ENCODE data around the gene BBX. TPM values are rescaled to one million over a fixed set of nuclear protein-coding genes. Genes with fewer than 3 reads are reported as not detected.

BBX gene
- total and polyA plus RNA-seq, 2 of the 13 experiments (the other 11 are each of a cell fraction or from before 2014, with no cell fraction given) = 13.7 to 23.2 TPM

DNA sequence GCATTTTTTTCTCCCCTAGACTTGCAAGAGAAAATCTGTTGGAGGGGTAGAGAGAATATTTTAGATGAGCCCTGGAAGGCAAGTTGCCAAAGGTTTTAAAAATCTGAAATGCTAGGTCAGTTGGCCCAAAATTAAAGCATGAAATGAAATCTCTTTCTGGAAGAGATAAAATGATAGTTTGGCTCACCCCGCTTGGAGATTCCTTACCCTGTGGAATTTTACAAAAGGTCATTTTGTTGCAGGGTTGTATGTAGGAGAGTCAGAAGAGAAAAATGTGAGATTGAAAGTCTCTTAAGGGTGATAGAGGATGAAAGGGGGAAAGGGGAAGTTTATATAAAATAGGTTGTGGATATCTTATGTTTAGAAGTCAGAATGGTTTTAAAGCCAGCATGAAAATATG is 290.3 kb downstream of the BBX start:
- no peaks in the 10 kb centered on the region for H3K79me2 ChIP-seq (ENCODE audit: insufficient read depth, low read length)
- intact Hi-C loops (cut with micrococcal nuclease; ENCODE audit: unreplicated experiment) (no loop called here), in situ Hi-C loops (cut with HindIII; ENCODE audit: extremely low pct_ligation_motif_present, low pct_unique_long_range_greater_than_20kb) (no loop called here)
- ChIA-PET POLR2A (no interaction called here), CTCF (ENCODE audit: low intra/inter-chr PET ratio, low total read pairs) (no interaction called here)
- no peak overlapping the region for H3K9ac ChIP-seq (ENCODE audit: insufficient read depth, low read depth, low read length)
- no peaks in the 10 kb centered on the region for H4K20me1 ChIP-seq (ENCODE audit: insufficient read depth, low read length)
- peak overlapping the region; percentile 24; the same call in 1 of the 2 replicates for H3K4me2 ChIP-seq (ENCODE audit: low read depth, low read length)
- H3K36me3 ChIP-seq (replicated peaks in 1 of 2; ENCODE audit: control insufficient read depth in 1 of 2, insufficient read depth in 2 of 2, low read length in 2 of 2) = no peaks in the 10 kb centered on the region
- H3K4me1 ChIP-seq (ENCODE audit: insufficient read depth, low read length) = peaks cover 47% of the 10 kb centered on the region
- H3K27me3 ChIP-seq (ENCODE audit: control insufficient read depth in 1 of 2, insufficient read depth in 2 of 2, low read length in 2 of 2) = no peaks in the 10 kb centered on the region
- ATAC-seq (no peak), FAIRE-seq (no peak), DNase-seq (ENCODE audit: low spot score) (no peak)
- H2AFZ ChIP-seq (ENCODE audit: low read length) = no peak overlapping the region
- no peaks in the 10 kb centered on the region for H3K9me3 ChIP-seq (ENCODE audit: low read length)
- TF ChIP-seq, protein P1, sequence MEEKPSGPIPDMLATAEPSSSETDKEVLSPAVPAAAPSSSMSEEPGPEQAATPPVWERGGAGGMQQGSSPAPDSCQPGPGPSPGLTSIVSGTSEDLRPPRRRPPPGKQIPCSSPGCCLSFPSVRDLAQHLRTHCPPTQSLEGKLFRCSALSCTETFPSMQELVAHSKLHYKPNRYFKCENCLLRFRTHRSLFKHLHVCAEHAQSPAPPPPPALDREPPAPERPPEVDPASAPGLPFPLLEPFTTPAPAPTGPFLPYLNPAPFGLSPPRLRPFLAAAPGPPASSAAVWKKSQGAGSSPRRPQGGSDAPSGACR (CRISPR knock-in tag; IDR thresholded peaks at IDR 0.05) = no peak
- TF ChIP-seq, protein P2, sequence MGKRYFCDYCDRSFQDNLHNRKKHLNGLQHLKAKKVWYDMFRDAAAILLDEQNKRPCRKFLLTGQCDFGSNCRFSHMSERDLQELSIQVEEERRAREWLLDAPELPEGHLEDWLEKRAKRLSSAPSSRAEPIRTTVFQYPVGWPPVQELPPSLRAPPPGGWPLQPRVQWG (CRISPR knock-in tag; IDR thresholded peaks at IDR 0.05; ENCODE audit: borderline replicate concordance, low read depth) = no peak
- no peak for TF ChIP-seq SETDB1 (CRISPR knock-in tag; IDR thresholded peaks at IDR 0.05; ENCODE audit: borderline replicate concordance)
- TF ChIP-seq SUZ12 (IDR thresholded peaks at IDR 0.05; ENCODE audit: low read depth, low read length) = no peak
- TF ChIP-seq, protein P3, sequence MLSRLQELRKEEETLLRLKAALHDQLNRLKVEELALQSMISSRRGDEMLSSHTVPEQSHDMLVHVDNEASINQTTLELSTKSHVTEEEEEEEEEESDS (CRISPR knock-in tag; IDR thresholded peaks at IDR 0.05; ENCODE audit: borderline replicate concordance) = no peak
- TF ChIP-seq ZNF775 (CRISPR knock-in tag; IDR thresholded peaks at IDR 0.05; ENCODE audit: borderline replicate concordance) = no peak
- TF ChIP-seq NCOA2 (CRISPR knock-in tag; IDR thresholded peaks at IDR 0.05) = no peak
- TF ChIP-seq ZNF644 (CRISPR knock-in tag; IDR thresholded peaks at IDR 0.05; ENCODE audit: low read depth) = no peak
- WGBS (ENCODE audit: low lambda C conversion rate) = 94% methylated on average over 1 of the region's 1 CpG
- BruUV-seq (replicated peaks) = no TSS peak
- H3K27ac ChIP-seq (ENCODE audit: extremely low read length, insufficient read depth, low read length) = no peak overlapping the region
- no peak overlapping the region for H3K4me3 ChIP-seq (replicated peaks in 1 of 3; ENCODE audit: insufficient read depth in 1 of 3, low read depth in 2 of 3, low read length in 3 of 3)

DNA sequence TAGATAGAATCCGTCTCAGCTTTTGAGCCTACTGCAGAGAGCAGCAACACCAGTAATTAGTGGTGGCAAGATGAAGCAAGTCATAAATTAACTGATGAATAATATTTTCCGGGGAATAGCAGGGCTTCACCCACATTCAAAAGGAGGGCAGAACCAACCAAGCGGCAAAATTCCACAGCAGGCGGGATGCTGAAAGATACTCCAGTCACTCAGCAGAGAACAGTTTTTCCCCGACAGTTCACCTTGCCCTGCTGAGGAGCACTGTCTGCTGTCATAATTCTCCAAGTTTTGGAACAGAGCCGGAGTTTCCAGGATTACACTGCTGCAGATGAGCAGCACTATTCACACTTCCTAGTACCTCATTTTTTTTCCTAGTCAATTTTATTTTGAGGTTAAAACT is 293.3 kb downstream of the BBX start:
- no peak overlapping the region for H3K4me3 ChIP-seq (replicated peaks in 1 of 3; ENCODE audit: insufficient read depth in 1 of 3, low read depth in 2 of 3, low read length in 3 of 3)
- H3K9me3 ChIP-seq (ENCODE audit: low read length) = no peaks in the 10 kb centered on the region
- BruUV-seq (replicated peaks) = no TSS peak
- H3K9ac ChIP-seq (ENCODE audit: insufficient read depth, low read depth, low read length) = no peak overlapping the region
- H3K27ac ChIP-seq (ENCODE audit: extremely low read length, insufficient read depth, low read length) = no peak overlapping the region
- H3K27me3 ChIP-seq (ENCODE audit: control insufficient read depth in 1 of 2, insufficient read depth in 2 of 2, low read length in 2 of 2) = no peaks in the 10 kb centered on the region
- TF ChIP-seq ZNF180 (CRISPR knock-in tag; IDR thresholded peaks at IDR 0.05; ENCODE audit: borderline replicate concordance, low read depth) (no peak), JUND (CRISPR knock-in tag; IDR thresholded peaks at IDR 0.05) (no peak), IKZF4 (CRISPR knock-in tag; IDR thresholded peaks at IDR 0.05; ENCODE audit: borderline replicate concordance, low read depth, not compliant biosample characterization) (no peak)
- DNase-seq (ENCODE audit: low spot score) (no peak), ATAC-seq (no peak), FAIRE-seq (no peak)
- no peak overlapping the region for H2AFZ ChIP-seq (ENCODE audit: low read length)
- no peaks in the 10 kb centered on the region for H4K20me1 ChIP-seq (ENCODE audit: insufficient read depth, low read length)
- intact Hi-C loops (cut with micrococcal nuclease; ENCODE audit: unreplicated experiment) = no loop called here
- no peaks in the 10 kb centered on the region for H3K36me3 ChIP-seq (replicated peaks in 1 of 2; ENCODE audit: control insufficient read depth in 1 of 2, insufficient read depth in 2 of 2, low read length in 2 of 2)
- ChIA-PET POLR2A (no interaction called here), CTCF (ENCODE audit: low intra/inter-chr PET ratio, low total read pairs) (no interaction called here)
- in situ Hi-C loops (cut with HindIII; ENCODE audit: extremely low pct_ligation_motif_present, low pct_unique_long_range_greater_than_20kb) = no loop called here
- H3K4me1 ChIP-seq (ENCODE audit: insufficient read depth, low read length) = peaks cover 24% of the 10 kb centered on the region
- no peak overlapping the region for H3K4me2 ChIP-seq (ENCODE audit: low read depth, low read length)
- 92% methylated on average over 6 of the region's 6 CpGs for WGBS (ENCODE audit: low lambda C conversion rate)
- H3K79me2 ChIP-seq (ENCODE audit: insufficient read depth, low read length) = no peaks in the 10 kb centered on the region
